ENCODE results near the gene DMWD.
A peak's percentile ranks its signal among the peaks of the same experiment; 100 is the strongest.

Gene DMWD

DNA sequence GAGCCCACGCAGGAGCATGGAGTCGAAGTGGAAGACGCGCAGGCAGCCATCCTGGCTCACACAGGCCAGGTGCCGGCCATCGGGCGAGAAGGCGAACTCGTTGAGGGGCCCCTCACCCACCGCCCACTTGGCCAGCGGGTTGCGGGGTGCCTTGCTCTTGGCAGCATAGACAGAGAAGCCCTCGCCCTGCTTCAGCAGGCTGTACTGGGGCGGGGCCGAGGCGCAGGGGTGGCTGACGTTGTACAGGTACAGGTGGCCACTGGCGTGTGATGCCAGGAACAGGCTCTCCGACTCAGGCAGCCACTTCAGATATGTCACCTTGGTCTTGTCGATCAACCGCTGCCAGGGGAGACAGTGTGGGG, 6.1 kb downstream of the DMWD start:
- no peak for DNase-seq (ENCODE audit: low spot score in 2 of 2)
- peaks cover 49% of the 10 kb centered on the region for H3K36me3 ChIP-seq (replicated peaks)
- no peaks in the 10 kb centered on the region for H3K9me3 ChIP-seq
- H3K4me1 ChIP-seq, result no peaks in the 10 kb centered on the region; the same call in 1 of the 2 replicates
- in situ Hi-C loops (cut with MboI; ENCODE audit: low sequenced_read_pairs), result no loop called here
- H3K4me3 ChIP-seq, result no peak overlapping the region
- no peaks in the 10 kb centered on the region for H3K27me3 ChIP-seq (ENCODE audit: low read depth)

GRCh38 chr19:45785781-45786532, 6.7 kb downstream of the DMWD start:
- Histone ChIP-seq H3K4me1 (no peaks in the 10 kb centered on the region), H3K27me3 (ENCODE audit: low read depth) (no peaks in the 10 kb centered on the region), H3K4me3 (no peak overlapping the region), H3K36me3 (replicated peaks) (peaks cover 49% of the 10 kb centered on the region), H3K9me3 (no peaks in the 10 kb centered on the region)
- no peak for DNase-seq (ENCODE audit: low spot score in 2 of 2)
- in situ Hi-C loops (cut with MboI; ENCODE audit: low sequenced_read_pairs), result no loop called here

DNA sequence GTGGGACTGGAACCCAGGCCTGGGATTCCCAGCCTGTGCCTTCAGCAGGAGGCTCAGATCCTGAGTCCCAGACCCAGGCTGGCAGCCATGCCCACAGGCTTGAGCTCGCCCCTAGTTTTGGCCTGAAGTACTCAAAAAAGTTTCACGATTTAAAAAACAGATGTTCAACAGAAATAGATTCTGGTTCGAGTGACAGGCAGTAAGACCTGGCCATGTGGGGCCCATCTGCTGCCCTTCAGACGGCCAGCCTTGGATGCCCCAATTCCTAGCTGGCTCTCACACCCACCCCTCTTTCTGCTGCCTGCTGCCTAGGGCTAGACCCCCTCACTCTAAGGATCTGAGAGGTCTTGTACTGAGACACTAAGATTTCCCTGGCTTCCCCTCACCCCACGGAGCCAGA, 7.5 kb downstream of the DMWD start:
- DNase-seq (ENCODE audit: low spot score in 2 of 2), result no peak
- peaks cover 42% of the 10 kb centered on the region for H3K36me3 ChIP-seq (replicated peaks)
- H3K27me3 ChIP-seq (ENCODE audit: low read depth), result no peaks in the 10 kb centered on the region
- no peaks in the 10 kb centered on the region; the same call in 1 of the 2 replicates for H3K4me1 ChIP-seq
- in situ Hi-C loops (cut with MboI; ENCODE audit: low sequenced_read_pairs), result no loop called here
- H3K9me3 ChIP-seq, result no peaks in the 10 kb centered on the region
- H3K4me3 ChIP-seq, result no peak overlapping the region

DNA sequence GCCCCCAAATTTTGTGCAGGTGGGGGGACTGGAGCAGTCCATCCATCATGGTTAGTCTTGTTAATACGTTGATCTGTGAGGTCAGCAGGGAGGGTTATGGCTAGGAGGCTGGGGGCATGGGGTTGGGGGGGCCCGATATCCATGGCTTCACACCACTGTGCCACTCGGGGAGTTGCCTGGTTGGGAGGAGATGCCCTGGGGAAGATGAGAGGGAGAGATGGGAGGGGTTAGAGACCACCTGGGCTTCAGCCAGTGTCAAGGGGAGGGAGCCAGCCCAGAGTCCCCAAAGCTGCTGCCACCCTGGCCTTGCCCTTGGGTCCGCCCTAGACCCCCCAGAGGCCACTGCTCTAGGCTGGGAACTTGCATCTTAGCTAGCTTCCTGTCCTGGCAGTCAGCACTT, 8.5 kb downstream of the DMWD start:
- Histone ChIP-seq H3K36me3 (replicated peaks) (peaks cover 33% of the 10 kb centered on the region), H3K4me3 (no peak overlapping the region), H3K4me1 (peaks cover 7% of the 10 kb centered on the region), H3K27me3 (ENCODE audit: low read depth) (no peaks in the 10 kb centered on the region), H3K9me3 (no peaks in the 10 kb centered on the region)
- no peak for DNase-seq (ENCODE audit: low spot score in 2 of 2)
- in situ Hi-C loops (cut with MboI; ENCODE audit: low sequenced_read_pairs), result no loop called here

DNA sequence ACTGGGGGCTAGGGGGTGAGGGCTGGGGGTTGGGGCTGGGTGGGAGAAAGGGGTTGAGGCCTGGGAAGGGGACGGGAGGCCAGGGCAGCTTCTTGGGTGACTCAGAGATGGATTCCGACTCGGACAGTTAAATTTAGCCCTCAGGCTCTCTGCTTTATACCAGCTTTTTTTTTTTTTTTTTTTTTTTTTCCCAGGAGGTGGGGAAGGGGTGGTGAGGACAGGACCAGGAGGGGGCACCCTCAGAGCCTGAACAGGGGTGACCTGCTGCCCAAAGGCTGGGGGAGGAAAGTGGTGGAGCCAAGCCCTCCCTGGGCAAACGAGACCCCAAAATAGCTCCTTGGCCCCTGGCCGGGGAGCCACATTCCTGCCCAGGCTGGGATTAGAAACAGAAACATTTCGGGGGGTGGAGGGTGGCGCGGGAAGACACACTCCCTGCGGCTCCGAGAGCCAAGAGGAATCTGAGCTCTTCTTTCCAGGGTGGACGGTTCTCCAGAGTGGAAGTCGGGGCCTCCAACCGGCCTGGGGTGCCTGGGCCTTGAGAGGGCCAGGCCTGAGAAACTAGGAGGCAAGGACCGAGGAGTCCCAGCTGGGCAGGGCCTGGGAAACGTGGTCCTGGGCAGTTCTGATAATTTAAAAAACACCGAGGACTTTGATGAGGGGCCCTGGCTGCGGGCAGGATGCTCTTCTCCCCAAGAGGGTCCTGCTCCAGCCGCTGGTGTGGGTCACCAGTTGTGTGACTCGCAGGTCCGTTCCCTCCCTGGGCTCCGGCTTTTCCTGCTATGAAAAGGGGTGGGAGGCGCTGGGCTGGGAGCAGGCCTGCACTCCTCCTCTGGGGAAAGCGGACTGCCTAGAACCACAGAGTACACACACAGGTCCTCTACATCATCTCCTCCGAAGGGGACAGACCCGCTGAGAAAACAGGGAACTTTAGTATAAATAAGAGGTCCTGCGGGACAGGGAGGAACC, 9.5 kb downstream of the DMWD start:
- no peaks in the 10 kb centered on the region for H3K27me3 ChIP-seq (ENCODE audit: low read depth)
- no peak overlapping the region for H3K4me3 ChIP-seq
- no peak for DNase-seq (ENCODE audit: low spot score in 2 of 2)
- peaks cover 10% of the 10 kb centered on the region for H3K4me1 ChIP-seq
- in situ Hi-C loops (cut with MboI; ENCODE audit: low sequenced_read_pairs), result no loop called here
- H3K36me3 ChIP-seq (replicated peaks), result peaks cover 24% of the 10 kb centered on the region
- no peaks in the 10 kb centered on the region for H3K9me3 ChIP-seq

GRCh38 chr19:45782162-45782691, 10.4 kb downstream of the DMWD start, which contains the start of gene DMPK:
TSS of gene DMPK (minus strand) at chr19:45782490. CDS start at chr19:45782352, 138 bp downstream.
- Histone ChIP-seq H3K4me1 (peaks cover 10% of the 10 kb centered on the region), H3K36me3 (replicated peaks) (peaks cover 27% of the 10 kb centered on the region), H3K4me3 (no peak within 1 kb of the TSS), H3K27me3 (ENCODE audit: low read depth) (no peaks in the 10 kb centered on the region), H3K9me3 (no peaks in the 10 kb centered on the region)
- DNase-seq (ENCODE audit: low spot score in 2 of 2), result no peak
- in situ Hi-C loops (cut with MboI; ENCODE audit: low sequenced_read_pairs), result no loop called here

DNA sequence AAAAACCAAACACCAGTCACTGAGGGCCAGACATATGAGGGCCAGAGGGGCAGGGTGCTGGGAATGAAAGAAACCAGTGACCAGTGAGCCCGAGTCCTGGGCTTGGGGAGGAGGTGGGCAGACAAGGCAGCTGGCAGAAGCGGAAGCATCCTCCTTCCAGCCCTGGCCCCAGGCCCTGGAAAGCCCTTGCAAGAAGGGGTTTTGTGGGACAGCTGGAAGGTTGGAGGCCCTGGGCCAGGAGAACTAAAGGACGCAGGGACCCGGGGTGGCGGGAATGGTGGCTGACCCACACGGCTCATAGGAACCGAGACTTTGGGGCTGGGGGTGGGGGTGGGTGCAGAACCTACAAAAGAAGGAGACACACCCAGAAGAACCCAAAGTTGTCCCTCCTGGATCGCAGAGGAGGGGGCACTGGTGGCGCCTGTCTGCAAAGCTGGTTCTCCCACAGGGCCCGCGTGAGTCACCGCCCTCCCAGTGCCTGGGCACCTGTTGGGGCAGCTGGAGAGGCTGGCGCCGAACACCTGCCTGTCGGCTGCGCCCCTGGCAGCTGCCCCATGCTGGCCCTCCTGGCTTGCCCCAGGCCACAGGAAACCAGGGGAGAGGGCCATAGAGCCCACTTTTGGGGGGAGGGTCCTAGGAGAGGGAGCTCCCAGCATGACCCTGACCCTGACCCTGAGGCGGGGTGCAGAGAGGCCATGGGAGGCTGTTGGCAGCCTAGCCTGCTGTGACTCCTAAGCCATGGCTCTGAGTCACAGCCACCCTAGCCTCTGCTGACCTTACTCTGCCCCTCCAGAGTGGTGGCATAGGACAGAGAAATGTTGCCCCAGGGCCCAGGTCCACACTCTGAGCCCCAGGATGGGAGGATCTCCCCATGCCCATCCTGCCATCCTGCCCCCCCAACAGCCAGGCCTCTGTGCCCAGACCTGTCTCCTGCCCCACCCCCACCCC, 11.2 kb downstream of the DMWD start:
- Histone ChIP-seq H3K4me1 (peaks cover 10% of the 10 kb centered on the region), H3K9me3 (no peaks in the 10 kb centered on the region), H3K4me3 (no peak overlapping the region), H3K36me3 (replicated peaks) (peaks cover 29% of the 10 kb centered on the region), H3K27me3 (ENCODE audit: low read depth) (no peaks in the 10 kb centered on the region)
- no peak for DNase-seq (ENCODE audit: low spot score in 2 of 2)
- in situ Hi-C loops (cut with MboI; ENCODE audit: low sequenced_read_pairs), result no loop called here

DNA sequence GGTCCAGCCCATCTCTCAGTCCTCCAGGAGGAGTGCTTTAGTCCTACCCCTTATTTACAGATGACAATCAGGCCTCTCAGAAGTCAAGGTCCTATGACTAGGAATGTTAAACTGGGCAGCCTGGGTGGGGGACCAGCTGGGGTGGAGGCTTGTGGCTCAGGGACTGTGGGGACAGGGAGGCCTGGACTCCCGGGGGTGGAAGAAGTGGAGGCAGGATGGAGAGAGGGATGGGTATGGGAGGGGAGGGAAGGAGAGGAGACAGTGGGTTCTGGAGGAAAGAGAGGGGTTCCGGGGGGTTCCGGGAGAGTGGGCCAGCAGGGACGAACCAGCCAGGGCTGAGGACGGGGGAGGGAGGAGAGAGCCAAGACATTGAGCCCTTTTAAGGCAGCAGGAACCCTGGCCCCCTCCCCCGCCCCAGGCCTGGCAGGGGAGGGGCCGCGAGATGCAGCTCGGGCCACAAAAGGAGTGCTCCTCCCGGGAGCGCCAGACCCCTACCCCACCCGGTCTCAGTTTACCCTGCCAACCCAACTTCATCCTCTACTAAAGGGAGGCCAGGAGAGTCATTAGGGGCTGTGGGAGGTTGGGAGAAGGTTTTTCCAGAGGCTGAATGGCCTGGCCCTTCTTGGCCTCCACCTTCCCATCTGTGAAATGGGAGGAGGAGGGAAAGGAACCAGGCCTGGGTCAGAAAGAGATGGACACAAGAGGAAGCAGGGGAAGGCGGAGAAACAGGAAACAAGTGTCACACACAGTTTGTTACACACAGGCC, 12.0 kb downstream of the DMWD start:
- no peak for DNase-seq (ENCODE audit: low spot score in 2 of 2)
- H3K4me1 ChIP-seq, result peaks cover 10% of the 10 kb centered on the region
- in situ Hi-C loops (cut with MboI; ENCODE audit: low sequenced_read_pairs), result no loop called here
- H3K27me3 ChIP-seq (ENCODE audit: low read depth), result no peaks in the 10 kb centered on the region
- peaks cover 23% of the 10 kb centered on the region for H3K36me3 ChIP-seq (replicated peaks)
- no peaks in the 10 kb centered on the region for H3K9me3 ChIP-seq
- no peak overlapping the region for H3K4me3 ChIP-seq

DNA sequence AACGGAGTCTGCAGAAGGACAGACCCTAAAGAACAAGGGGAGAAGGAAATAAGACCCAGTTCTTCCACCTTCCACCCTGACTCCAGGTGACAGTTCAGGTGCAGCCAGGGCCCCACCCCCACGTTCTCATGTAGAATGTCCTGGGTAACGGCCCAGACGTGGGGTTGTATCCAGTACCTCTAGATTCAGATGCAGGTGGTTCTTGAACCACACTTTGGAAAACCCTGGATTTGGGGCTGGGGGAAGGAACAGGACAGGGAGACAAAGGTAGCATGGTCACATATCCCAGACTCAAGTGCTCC, 12.5 kb downstream of the DMWD start:
- H3K4me3 ChIP-seq, result no peak overlapping the region; the same call in 1 of the 2 replicates

DNA sequence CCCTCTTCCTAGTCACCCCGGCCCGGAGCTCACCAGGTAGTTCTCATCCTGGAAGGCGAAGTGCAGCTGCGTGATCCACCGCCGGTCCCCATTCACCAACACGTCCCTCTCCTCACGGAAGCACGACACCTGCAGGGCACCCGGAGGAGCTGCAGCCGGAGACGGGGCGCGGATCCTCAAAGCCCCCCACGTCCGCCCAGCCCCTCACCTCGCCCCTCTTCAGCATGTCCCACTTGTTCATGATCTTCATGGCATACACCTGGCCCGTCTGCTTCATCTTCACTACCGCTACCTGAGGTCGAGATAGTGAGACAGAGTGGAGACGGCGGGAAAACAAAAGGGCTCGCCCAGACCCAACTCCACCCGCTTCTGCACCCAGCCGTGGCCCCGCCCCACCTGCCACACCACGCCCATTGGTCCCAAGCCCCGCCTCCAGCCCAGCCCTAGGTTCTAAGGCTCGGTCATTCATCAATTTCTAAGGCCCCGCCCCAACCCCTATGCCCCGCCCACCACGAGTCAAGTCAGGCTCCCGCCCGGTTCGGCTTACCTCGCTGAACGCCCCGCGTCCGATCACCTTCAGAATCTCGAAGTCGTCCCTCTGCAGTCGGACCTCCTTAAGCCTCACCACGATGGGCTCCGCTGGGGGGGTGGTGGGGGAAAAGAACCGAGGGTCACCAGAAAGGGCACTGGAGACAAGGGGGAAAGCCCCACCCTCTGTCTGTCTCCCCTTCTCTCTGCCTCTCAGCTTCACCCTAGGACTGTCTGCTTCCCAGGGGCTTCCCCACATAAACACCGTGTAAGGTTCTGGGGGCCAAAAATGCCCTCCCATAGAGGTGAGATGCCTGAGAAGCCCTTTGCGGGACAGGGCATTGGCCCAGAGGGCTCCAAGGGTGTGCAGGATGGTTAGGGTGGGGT, 13.2 kb downstream of the DMWD start:
- H3K9me3 ChIP-seq, result no peaks in the 10 kb centered on the region
- peak; percentile 85 to 99 for DNase-seq (ENCODE audit: low spot score in 2 of 2)
- peaks cover 10% of the 10 kb centered on the region for H3K4me1 ChIP-seq
- H3K4me3 ChIP-seq, result peak overlapping the region; percentile 38
- H3K36me3 ChIP-seq (replicated peaks), result peaks cover 12% of the 10 kb centered on the region
- in situ Hi-C loops (cut with MboI; ENCODE audit: low sequenced_read_pairs), result no loop called here
- H3K27me3 ChIP-seq (ENCODE audit: low read depth), result no peaks in the 10 kb centered on the region

More for the DNA sequence above, 12.5 kb downstream of the DMWD start:
- Histone ChIP-seq H3K4me1 (peaks cover 10% of the 10 kb centered on the region), H3K27me3 (ENCODE audit: low read depth) (no peaks in the 10 kb centered on the region), H3K9me3 (no peaks in the 10 kb centered on the region), H3K36me3 (replicated peaks) (peaks cover 17% of the 10 kb centered on the region)
- in situ Hi-C loops (cut with MboI; ENCODE audit: low sequenced_read_pairs), result no loop called here
- no peak for DNase-seq (ENCODE audit: low spot score in 2 of 2)

- Histone ChIP-seq H3K36me3 (replicated peaks) (peaks cover 12% of the 10 kb centered on the region), H3K9me3 (no peaks in the 10 kb centered on the region), H3K4me3 (no peak overlapping the region), H3K4me1 (peaks cover 10% of the 10 kb centered on the region), H3K27me3 (ENCODE audit: low read depth) (no peaks in the 10 kb centered on the region)
- DNase-seq (ENCODE audit: low spot score in 2 of 2), result no peak
- in situ Hi-C loops (cut with MboI; ENCODE audit: low sequenced_read_pairs), result no loop called here
These were observed 14.5 kb downstream of the DMWD start for GRCh38 chr19:45778010-45778661.

Data from HAP-1 (cell line).